Tibial artery (tissue), 4 donors: Measurements from ENCODE around the gene LARP6.

Experiments used
- DNase-seq, 2 donors: peaks; one replicate each; pipeline ENCODE4 v3.0.0-alpha.2; 2019
- H3K27ac ChIP-seq, 2 donors: fragments of 200-600 bp; sonication (generic) in 1 of 2; 1 replicate in 1 of 2; 2 replicates in 1 of 2; pipeline ENCODE4 v1.5.1; 2018 to 2019; ENCODE audit warnings: mild to moderate bottlenecking in 1 of 2
- H3K27me3 ChIP-seq, 2 donors: fragments of 200-600 bp; sonication (generic) in 1 of 2; one replicate each; pipeline versions ENCODE4 v1.5.1 to v1.6.0; 2016 to 2019
- H3K36me3 ChIP-seq, 3 donors: fragments of 200-600 bp; sonication (generic) in 2 of 3; one replicate each; pipeline ENCODE4 v1.5.1; 2016 to 2019; ENCODE audit warnings: mild to moderate bottlenecking in 2 of 3
- H3K4me1 ChIP-seq, 4 donors: fragments of 200-600 bp; sonication (generic) in 2 of 4; 1 replicate in 3 of 4; 2 replicates in 1 of 4; pipeline ENCODE4 v1.5.1; 2016 to 2019
- H3K4me3 ChIP-seq, 2 donors: fragments of 200-600 bp; sonication (generic) in 1 of 2; 1 replicate in 1 of 2; 2 replicates in 1 of 2; pipeline ENCODE4 v1.5.1; 2018 to 2019; ENCODE audit warnings: mild to moderate bottlenecking in 2 of 2
- H3K9me3 ChIP-seq, 3 donors: fragments of 200-600 bp; sonication (generic) in 1 of 3; one replicate each; pipeline ENCODE4 v1.5.1; 2016 to 2019
- CTCF ChIP-seq, 2 experiments: fragments of 200-600 bp in 1 of 2; fragments of 450-650 bp in 1 of 2; IDR thresholded peaks; one replicate each; pipeline ENCODE4 v1.5.1; 2017 to 2019; ENCODE audit warnings: antibody characterized with exemption in 2 of 2, mild to moderate bottlenecking in 1 of 2, moderate library complexity in 1 of 2
- intact Hi-C: fragments of 100-400 bp; cut with DNase I; formaldehyde crosslinking; loops from one replicate; pipeline ENCODE4 v1.15.0; 2023; ENCODE audit warnings: low total_unique reads

Gene LARP6

DNA sequence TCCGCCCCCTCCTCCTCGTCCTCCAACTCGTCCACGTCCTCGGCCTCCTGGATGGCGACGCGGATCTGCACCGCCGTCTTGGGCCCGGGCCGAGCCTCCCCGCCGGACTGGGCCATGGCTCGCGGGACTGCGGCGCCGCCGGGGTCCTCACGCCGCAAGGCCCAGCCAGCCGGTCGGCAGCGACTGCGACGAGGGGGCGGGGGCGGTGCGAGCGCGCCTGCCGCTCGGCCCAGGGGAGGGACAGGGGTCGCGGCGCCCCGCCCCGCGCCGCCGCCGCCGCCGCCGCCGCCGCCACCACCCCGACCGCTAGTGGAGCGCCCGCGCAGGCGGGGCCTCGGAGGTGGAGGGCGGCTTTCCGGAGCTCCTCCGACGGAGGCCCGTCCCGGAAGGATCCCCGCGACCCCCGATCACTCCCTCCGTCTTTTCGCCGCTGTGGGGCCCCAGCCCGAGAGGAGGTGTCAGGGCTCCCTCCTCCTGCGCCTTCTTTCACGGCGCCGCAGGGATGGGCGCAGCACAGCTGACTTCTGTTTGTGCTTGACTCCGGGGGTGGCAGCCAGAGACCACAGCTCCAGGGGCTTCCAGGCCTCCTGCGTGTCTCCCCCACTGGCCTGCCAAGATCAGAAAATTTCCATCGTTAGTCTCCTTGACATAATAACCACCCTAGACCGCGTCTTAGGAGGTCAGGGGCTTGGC lies at the start of gene LARP6:
Gene LARP6, minus strand, starts transcription at position 185 of the 693 bp plus-strand sequence. Its CDS starts 69 bp downstream, at position 116.
- H3K27ac ChIP-seq = peak within 1 kb of the TSS; percentile 86 to 90
- TF ChIP-seq CTCF (IDR thresholded peaks at IDR 0.05) = peak in 1 of 2 experiments; percentile 8
- peak; percentile 49 to 84 for DNase-seq
- intact Hi-C loops = no loop called here
- no peaks in the 10 kb centered on the region for H3K9me3 ChIP-seq
- peaks cover 0 to 8% (median 8%) of the 10 kb centered on the region in 3 donors for H3K36me3 ChIP-seq
- H3K27me3 ChIP-seq = no peaks in the 10 kb centered on the region
- peaks cover 0 to 61% (median 50%) of the 10 kb centered on the region in 4 donors for H3K4me1 ChIP-seq
- peak within 1 kb of the TSS; percentile 78 to 84 for H3K4me3 ChIP-seq

DNA sequence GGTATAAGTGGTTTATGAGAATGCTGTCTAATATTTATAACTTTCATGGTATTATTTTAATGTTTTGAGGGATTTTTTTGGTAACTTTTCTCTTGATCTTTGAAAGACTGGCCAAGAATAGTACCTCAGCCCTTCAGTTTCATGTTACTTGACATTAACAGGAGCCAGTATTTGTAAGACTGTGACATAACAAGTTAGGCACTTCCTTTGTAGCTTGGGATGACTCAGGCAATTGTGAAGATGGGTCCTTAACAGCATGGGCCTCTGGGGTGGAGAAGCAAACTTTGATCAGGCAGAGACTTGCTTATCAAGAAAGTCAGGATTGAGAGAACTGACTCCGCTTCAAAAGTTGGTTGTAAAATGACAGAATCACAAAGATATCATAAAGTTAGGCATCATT lies 48.1 kb upstream of the LARP6 start:
- intact Hi-C loops = no loop called here
- Histone ChIP-seq H3K9me3 (no peaks in the 10 kb centered on the region), H3K36me3 (peaks cover 9 to 47% (median 20%) of the 10 kb centered on the region in 3 donors), H3K27ac (no peak overlapping the region), H3K4me3 (no peak overlapping the region), H3K4me1 (no peaks in the 10 kb centered on the region), H3K27me3 (no peaks in the 10 kb centered on the region)
- no peak for DNase-seq
- TF ChIP-seq CTCF (IDR thresholded peaks at IDR 0.05) = no peak

DNA sequence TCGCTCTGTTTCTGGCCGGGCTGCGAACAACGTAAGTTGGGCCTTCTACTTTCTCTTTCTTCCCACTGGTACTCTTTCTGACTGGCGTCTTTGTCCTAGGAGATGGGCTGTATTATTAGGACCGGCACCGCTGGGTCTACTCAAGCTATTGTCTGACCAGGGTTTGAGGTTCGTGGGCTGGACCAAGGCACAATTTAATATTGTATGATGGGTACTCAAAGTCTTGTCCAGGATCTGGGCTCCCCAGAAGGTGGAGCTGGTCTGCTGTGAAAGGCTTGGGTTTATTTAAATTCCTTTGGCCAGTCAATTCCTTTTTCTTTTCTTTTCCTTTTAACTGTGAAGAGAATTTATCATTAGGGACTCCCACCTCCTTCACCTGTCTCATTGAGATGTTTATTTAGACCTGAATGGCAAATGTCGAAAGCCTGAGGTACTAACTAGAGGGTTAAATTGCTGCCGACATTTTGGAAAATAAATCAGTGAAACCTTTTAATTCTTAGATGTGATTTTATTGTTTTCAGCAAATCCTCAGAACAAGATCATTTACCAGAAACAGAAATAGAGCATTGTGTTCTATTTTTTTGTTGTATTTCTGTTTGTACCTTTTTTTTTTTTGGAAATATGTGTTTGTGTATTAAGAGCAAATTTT lies 39.1 kb upstream of the LARP6 start:
- DNase-seq = peak in 1 of 2 donors; percentile 38
- Histone ChIP-seq H3K4me1 (peaks cover 0 to 21% (median 11%) of the 10 kb centered on the region in 4 donors), H3K27me3 (no peaks in the 10 kb centered on the region), H3K36me3 (peaks cover 3 to 4% (median 3%) of the 10 kb centered on the region in 3 donors), H3K27ac (peak overlapping the region; percentile 80 to 83), H3K4me3 (peak overlapping the region; percentile 61 to 79), H3K9me3 (no peaks in the 10 kb centered on the region)
- peak in 1 of 2 experiments; percentile 42 for TF ChIP-seq CTCF (IDR thresholded peaks at IDR 0.05)
- intact Hi-C loops = no loop called here

GRCh38 chr15:70892002-70892911 lies 38.3 kb upstream of the LARP6 start, which contains the start of the genes LRRC49 and THAP10:
TSS of gene LRRC49 (plus strand) at chr15:70892826. CDS start at chr15:70892895, 69 bp downstream.
TSS of gene THAP10 (minus strand) at chr15:70892433. CDS start at chr15:70892272, 161 bp downstream.
- no peak for TF ChIP-seq CTCF (IDR thresholded peaks at IDR 0.05)
- peak; percentile 93 for DNase-seq
- peak within 1 kb of the TSS; percentile 61 to 79 for H3K4me3 ChIP-seq
- H3K27ac ChIP-seq = peak within 1 kb of the TSS; percentile 80 to 83
- H3K9me3 ChIP-seq = no peaks in the 10 kb centered on the region
- H3K27me3 ChIP-seq = no peaks in the 10 kb centered on the region
- H3K4me1 ChIP-seq = peaks cover 0 to 21% (median 11%) of the 10 kb centered on the region in 4 donors
- H3K36me3 ChIP-seq = peaks cover 0 to 1% (median 0%) of the 10 kb centered on the region in 3 donors
- intact Hi-C loops = no loop called here

- intact Hi-C loops = no loop called here
- no peaks in the 10 kb centered on the region for H3K36me3 ChIP-seq
- no peaks in the 10 kb centered on the region for H3K4me1 ChIP-seq
- no peaks in the 10 kb centered on the region for H3K9me3 ChIP-seq
- no peaks in the 10 kb centered on the region for H3K27me3 ChIP-seq
- TF ChIP-seq CTCF (IDR thresholded peaks at IDR 0.05) = no peak
- no peak overlapping the region for H3K27ac ChIP-seq
- DNase-seq = no peak
- no peak overlapping the region for H3K4me3 ChIP-seq
Measured at GRCh38 chr15:70882361-70882760, 28.4 kb upstream of the LARP6 start.
